Neural crest cell (in vitro differentiated cells): ENCODE measurements around the gene UBE2E1. TPM values are rescaled to one million over a fixed set of nuclear protein-coding genes. Genes with fewer than 3 reads are reported as not detected.

Experiments
- DNase-seq: peaks from one replicate; pipeline ENCODE4 v3.0.0; 2021; ENCODE audit warnings: low read depth, mixed read lengths, low spot score
- H3K27ac Mint-ChIP-seq: one replicate; pipeline ENCODE4 v1.8.0; 2021; ENCODE audit warnings: mild to moderate bottlenecking, mixed read lengths; ENCODE audit not compliant: unreplicated experiment
- H3K27me3 Mint-ChIP-seq: 2 replicates; pipeline ENCODE4 v1.8.0; 2021; ENCODE audit warnings: low read depth, mild to moderate bottlenecking, mixed read lengths
- H3K36me3 Mint-ChIP-seq: 2 replicates; pipeline ENCODE4 v1.8.0; 2021; ENCODE audit warnings: low read depth, mild to moderate bottlenecking, mixed read lengths
- H3K4me1 Mint-ChIP-seq: 2 replicates; pipeline ENCODE4 v1.8.0; 2021; ENCODE audit warnings: mixed read lengths
- H3K4me3 Mint-ChIP-seq: one replicate; pipeline ENCODE4 v1.8.0; 2021; ENCODE audit warnings: mild to moderate bottlenecking, mixed read lengths
- H3K9me3 Mint-ChIP-seq: 2 replicates; pipeline ENCODE4 v1.8.0; 2021; ENCODE audit warnings: mixed read lengths
- total RNA-seq: library from RNA; stranded (reverse); gene quantifications from 2 replicates; pipeline ENCODE4 v1.2.1, GENCODE V29; 2021
- TF ChIP-seq, protein P1 (sequence below): fragments of 200-600 bp; sonication (generic); conservative IDR thresholded peaks from 2 replicates; pipeline ENCODE4 v1.5.0; 2021; ENCODE audit warnings: antibody characterized with exemption, mild to moderate bottlenecking

The UBE2E1 gene
- total RNA-seq, 1 donor from 2014 or later, result 86.2 TPM

- no peaks in the 10 kb centered on the region for H3K4me1 Mint-ChIP-seq
- H3K27me3 Mint-ChIP-seq, result no peaks in the 10 kb centered on the region
- no peak overlapping the region for H3K4me3 Mint-ChIP-seq
- H3K9me3 Mint-ChIP-seq, result no peaks in the 10 kb centered on the region
- TF ChIP-seq, protein P1, sequence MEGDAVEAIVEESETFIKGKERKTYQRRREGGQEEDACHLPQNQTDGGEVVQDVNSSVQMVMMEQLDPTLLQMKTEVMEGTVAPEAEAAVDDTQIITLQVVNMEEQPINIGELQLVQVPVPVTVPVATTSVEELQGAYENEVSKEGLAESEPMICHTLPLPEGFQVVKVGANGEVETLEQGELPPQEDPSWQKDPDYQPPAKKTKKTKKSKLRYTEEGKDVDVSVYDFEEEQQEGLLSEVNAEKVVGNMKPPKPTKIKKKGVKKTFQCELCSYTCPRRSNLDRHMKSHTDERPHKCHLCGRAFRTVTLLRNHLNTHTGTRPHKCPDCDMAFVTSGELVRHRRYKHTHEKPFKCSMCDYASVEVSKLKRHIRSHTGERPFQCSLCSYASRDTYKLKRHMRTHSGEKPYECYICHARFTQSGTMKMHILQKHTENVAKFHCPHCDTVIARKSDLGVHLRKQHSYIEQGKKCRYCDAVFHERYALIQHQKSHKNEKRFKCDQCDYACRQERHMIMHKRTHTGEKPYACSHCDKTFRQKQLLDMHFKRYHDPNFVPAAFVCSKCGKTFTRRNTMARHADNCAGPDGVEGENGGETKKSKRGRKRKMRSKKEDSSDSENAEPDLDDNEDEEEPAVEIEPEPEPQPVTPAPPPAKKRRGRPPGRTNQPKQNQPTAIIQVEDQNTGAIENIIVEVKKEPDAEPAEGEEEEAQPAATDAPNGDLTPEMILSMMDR, result no peak
- H3K36me3 Mint-ChIP-seq, result no peaks in the 10 kb centered on the region
- DNase-seq, result no peak
- no peak overlapping the region for H3K27ac Mint-ChIP-seq
Observed at GRCh38 chr3:23795096-23795495, 10.7 kb upstream of the UBE2E1 start.

- H3K4me3 Mint-ChIP-seq, result no peak overlapping the region
- no peak overlapping the region for H3K27ac Mint-ChIP-seq
- TF ChIP-seq, protein P1, result no peak
Observed at GRCh38 chr3:23796518-23796917, 9.2 kb upstream of the UBE2E1 start.

DNA sequence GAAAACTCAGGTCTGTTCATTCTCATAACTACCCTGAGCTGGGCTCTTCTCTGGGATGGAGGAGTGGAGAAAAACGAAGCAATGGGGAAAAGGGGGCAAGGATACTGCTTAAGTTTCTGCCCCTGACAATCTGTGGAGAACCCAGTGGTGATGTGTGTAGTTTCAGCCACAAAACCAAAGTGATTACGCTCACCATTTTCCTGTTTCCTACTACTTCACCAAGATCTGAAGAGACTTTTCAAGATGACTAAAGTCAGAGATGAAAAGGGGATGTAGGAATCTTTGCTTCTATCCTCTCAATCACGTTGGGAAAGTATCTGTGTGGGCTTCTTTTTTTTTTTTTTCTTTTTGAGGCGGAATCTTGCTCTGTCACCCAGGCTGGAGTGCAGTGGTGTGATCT lies 8.3 kb upstream of the UBE2E1 start:
- no peaks in the 10 kb centered on the region for H3K4me1 Mint-ChIP-seq
- no peak overlapping the region for H3K27ac Mint-ChIP-seq
- DNase-seq, result no peak
- no peak overlapping the region for H3K4me3 Mint-ChIP-seq
- H3K36me3 Mint-ChIP-seq, result no peaks in the 10 kb centered on the region
- H3K9me3 Mint-ChIP-seq, result no peaks in the 10 kb centered on the region
- TF ChIP-seq, protein P1, result no peak
- no peaks in the 10 kb centered on the region for H3K27me3 Mint-ChIP-seq

More at GRCh38 chr3:23796518-23796917, 9.2 kb upstream of the UBE2E1 start:
- Mint-ChIP-seq H3K4me1 (no peaks in the 10 kb centered on the region), H3K27me3 (no peaks in the 10 kb centered on the region), H3K36me3 (no peaks in the 10 kb centered on the region), H3K9me3 (no peaks in the 10 kb centered on the region)
- no peak for DNase-seq

DNA sequence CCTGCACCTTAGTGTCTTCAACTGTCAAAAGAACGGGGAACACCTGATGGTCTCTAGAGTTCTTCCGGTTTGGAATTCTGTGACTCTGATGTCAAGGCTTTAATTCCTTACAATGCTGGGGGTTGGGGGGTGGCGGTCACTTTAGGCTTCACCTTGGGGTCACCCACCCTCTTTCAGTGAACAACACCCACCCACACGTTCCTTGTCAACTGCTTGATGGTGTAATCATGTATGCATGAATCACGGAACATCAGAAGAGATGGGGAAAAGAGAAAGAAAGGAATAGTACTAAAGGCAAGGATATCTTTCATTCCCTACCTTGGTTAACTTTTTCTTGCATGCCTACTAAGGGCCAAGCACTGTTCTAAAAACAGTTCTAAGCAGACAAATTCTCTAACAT lies 7.3 kb upstream of the UBE2E1 start:
- no peak overlapping the region for H3K4me3 Mint-ChIP-seq
- no peak overlapping the region for H3K27ac Mint-ChIP-seq
- TF ChIP-seq, protein P1, result no peak
- no peaks in the 10 kb centered on the region for H3K4me1 Mint-ChIP-seq
- H3K36me3 Mint-ChIP-seq, result no peaks in the 10 kb centered on the region
- no peaks in the 10 kb centered on the region for H3K27me3 Mint-ChIP-seq
- DNase-seq, result no peak
- H3K9me3 Mint-ChIP-seq, result no peaks in the 10 kb centered on the region

- H3K4me1 Mint-ChIP-seq, result no peaks in the 10 kb centered on the region
- H3K9me3 Mint-ChIP-seq, result no peaks in the 10 kb centered on the region
- TF ChIP-seq, protein P1, result no peak
Observed at GRCh38 chr3:23798876-23799275, 6.9 kb upstream of the UBE2E1 start.

DNA sequence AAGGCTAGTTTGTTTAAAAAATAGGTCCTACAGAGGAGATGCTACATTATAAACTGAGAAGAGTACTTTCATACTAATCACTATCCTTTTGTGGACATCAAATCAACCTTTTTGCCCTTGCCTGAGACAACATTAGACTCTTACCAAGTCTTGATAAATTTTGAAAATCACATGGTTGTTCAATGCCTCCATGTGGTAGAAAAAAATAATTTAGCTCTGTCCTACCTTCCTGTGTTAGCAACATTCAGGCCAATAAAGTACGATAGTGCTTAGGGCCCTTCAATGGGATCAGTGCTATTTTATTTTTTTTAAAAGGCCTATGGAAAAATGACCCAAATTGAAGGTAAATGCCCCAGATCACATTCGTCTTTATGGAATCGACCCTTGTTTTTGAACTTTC lies 5.0 kb upstream of the UBE2E1 start:
- Mint-ChIP-seq H3K36me3 (no peaks in the 10 kb centered on the region), H3K27ac (no peak overlapping the region), H3K9me3 (no peaks in the 10 kb centered on the region), H3K4me3 (no peak overlapping the region), H3K27me3 (peaks cover 4% of the 10 kb centered on the region), H3K4me1 (peaks cover 8% of the 10 kb centered on the region)
- DNase-seq, result no peak
- TF ChIP-seq, protein P1, result no peak

More at GRCh38 chr3:23798876-23799275, 6.9 kb upstream of the UBE2E1 start:
- Mint-ChIP-seq H3K4me3 (no peak overlapping the region), H3K27ac (no peak overlapping the region), H3K27me3 (no peaks in the 10 kb centered on the region), H3K36me3 (no peaks in the 10 kb centered on the region)
- no peak for DNase-seq
